Activated CD4-positive, alpha-beta T cell treated with anti-CD3 and anti-CD28 coated beads, Interleukin-2, amount 50 U/mL, for 1 hour (primary cell): Measurements from ENCODE around the gene ZNF816.
"Not testable (repeated sequence)": the region's sequence is repeated elsewhere in the genome, so short reads cannot be mapped to it uniquely, and the experiment has no call there.

Experiments used
- DNase-seq: peaks from one replicate; pipeline ENCODE4 v3.0.0-alpha.2; 2020

The ZNF816 gene

GRCh38 chr19:52959613-52960295, 2.9 kb downstream of the ZNF816 start:
- no peak for DNase-seq

GRCh38 chr19:52957591-52957990, 5.1 kb downstream of the ZNF816 start:
- no peak for DNase-seq

GRCh38 chr19:52956917-52957316, 5.8 kb downstream of the ZNF816 start:
- DNase-seq: no peak

GRCh38 chr19:52949422-52949821, 13.3 kb downstream of the ZNF816 start:
- no peak for DNase-seq

- DNase-seq: no peak
These were observed 14.5 kb downstream of the ZNF816 start for GRCh38 chr19:52948025-52948770.

- DNase-seq: no peak
These were observed 16.1 kb downstream of the ZNF816 start for GRCh38 chr19:52946322-52947310.

GRCh38 chr19:52945652-52946321, 16.9 kb downstream of the ZNF816 start:
- no peak for DNase-seq

- not testable (repeated sequence) for DNase-seq
These were observed 17.8 kb downstream of the ZNF816 start for GRCh38 chr19:52944703-52945493.

GRCh38 chr19:52943884-52944643, 18.6 kb downstream of the ZNF816 start:
- no peak for DNase-seq

- no peak for DNase-seq
These were observed 19.4 kb downstream of the ZNF816 start for GRCh38 chr19:52943134-52943883.

GRCh38 chr19:52942386-52943133, 20.1 kb downstream of the ZNF816 start:
- peak; percentile 92 for DNase-seq

GRCh38 chr19:52941941-52942385, 20.7 kb downstream of the ZNF816 start:
- DNase-seq: no peak

- not testable (repeated sequence) for DNase-seq
These were observed 21.2 kb downstream of the ZNF816 start for GRCh38 chr19:52941523-52941922.

- not testable (repeated sequence) for DNase-seq
These were observed 21.8 kb downstream of the ZNF816 start for GRCh38 chr19:52940905-52941304.

GRCh38 chr19:52938761-52939160, 23.9 kb downstream of the ZNF816 start:
- DNase-seq: no peak

- no peak for DNase-seq
These were observed 25.7 kb downstream of the ZNF816 start for GRCh38 chr19:52936954-52937325.

GRCh38 chr19:52936151-52936953, 26.3 kb downstream of the ZNF816 start:
- no peak for DNase-seq

GRCh38 chr19:52935434-52935833, 27.2 kb downstream of the ZNF816 start:
- DNase-seq: no peak
